Gastroesophageal sphincter (tissue), 4 donors: ENCODE data around the gene ZBTB7C. TPM values are rescaled to one million over a fixed set of nuclear protein-coding genes. Genes with fewer than 3 reads are reported as not detected.

Experiments used
- ATAC-seq: fragments of 150-250 bp; one replicate; pipeline ENCODE4 v1.9.1; 2016; ENCODE audit warnings: mild to moderate bottlenecking, moderate library complexity
- H3K27ac ChIP-seq, 4 donors: fragments of 200-600 bp; sonication (generic) in 3 of 4; 1 replicate in 3 of 4; 2 replicates in 1 of 4; pipeline ENCODE4 v1.5.1; 2016 to 2019
- H3K27me3 ChIP-seq: fragments of 200-600 bp; sonication (generic); one replicate; pipeline ENCODE4 v1.5.1; 2019
- H3K36me3 ChIP-seq, 2 donors: fragments of 200-600 bp; sonication (generic); one replicate each; pipeline ENCODE4 v1.5.1; 2019; ENCODE audit warnings: control low read depth in 1 of 2
- H3K4me1 ChIP-seq, 3 donors: fragments of 200-600 bp; sonication (generic); 1 replicate in 2 of 3; 2 replicates in 1 of 3; pipeline ENCODE4 v1.5.1; 2016 to 2019; ENCODE audit warnings: control low read depth in 2 of 3
- H3K4me3 ChIP-seq, 2 donors: fragments of 200-600 bp; sonication (generic); one replicate each; pipeline ENCODE4 v1.5.1; 2019; ENCODE audit warnings: mild to moderate bottlenecking in 1 of 2, moderate library complexity in 1 of 2
- H3K9me3 ChIP-seq, 3 donors: fragments of 200-600 bp; sonication (generic); one replicate each; pipeline ENCODE4 v1.5.1; 2017 to 2019; ENCODE audit warnings: control low read depth in 2 of 3
- EP300 ChIP-seq: sonication (generic); formaldehyde crosslinking; IDR thresholded peaks from one replicate; pipeline ENCODE4 v1.6.1; 2017; ENCODE audit warnings: antibody characterized with exemption, mild to moderate bottlenecking
- POLR2A ChIP-seq, 2 donors: fragments of 450-650 bp; IDR thresholded peaks; one replicate each; pipeline ENCODE4 v1.6.1; 2017; ENCODE audit warnings: antibody characterized with exemption in 2 of 2, mild to moderate bottlenecking in 2 of 2, moderate library complexity in 1 of 2
- POLR2AphosphoS5 ChIP-seq: sonication (generic); formaldehyde crosslinking; IDR thresholded peaks from one replicate; pipeline ENCODE4 v1.6.1; 2017; ENCODE audit warnings: antibody characterized with exemption
- WGBS, 2 donors: methylation state at CpG; one replicate each; pipeline ENCODE4 v1.1.5; 2018; ENCODE audit warnings: low coverage in 1 of 2; 5-methylcytosine and 5-hydroxymethylcytosine counted together
- total RNA-seq, 4 donors: library from RNA; depleted of rRNA; stranded (reverse); fragments of >200 nt; gene quantifications; one replicate each; pipeline ENCODE4 v1.1.0, GENCODE V29; 2016
- TF ChIP-seq, protein P1 (sequence below), 4 experiments: fragments of 200-600 bp in 2 of 4; fragments of 450-650 bp in 2 of 4; sonication (generic) in 1 of 4; IDR thresholded peaks; one replicate each; pipeline ENCODE4 v1.5.1; 2017 to 2019; ENCODE audit warnings: antibody characterized with exemption in 4 of 4, mild to moderate bottlenecking in 2 of 4, moderate library complexity in 2 of 4

The ZBTB7C gene
- total RNA-seq, 4 donors from 2014 or later: 7.8 to 15.4 (median 11.8) TPM

DNA sequence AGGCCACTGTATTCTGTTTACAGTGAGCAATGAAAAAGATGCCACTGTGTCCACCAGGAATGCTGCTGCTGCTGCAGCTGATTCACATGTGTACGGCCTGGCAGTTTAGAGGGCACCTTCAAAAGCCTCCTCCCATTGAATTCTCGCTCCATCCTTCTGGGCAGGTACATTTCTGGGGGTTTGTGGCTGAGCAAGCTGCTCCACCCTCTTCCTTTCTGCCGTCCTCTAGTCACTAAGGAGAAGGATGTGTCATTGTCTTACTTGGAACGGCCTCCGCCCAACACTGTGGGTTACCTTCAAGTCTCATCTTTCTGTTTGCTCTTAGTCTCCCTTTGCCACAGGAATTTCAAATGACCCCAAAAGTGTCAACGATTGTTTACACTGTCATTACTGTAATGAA is 182.0 kb downstream of the ZBTB7C start:
- TF ChIP-seq POLR2AphosphoS5 (no peak), EP300 (no peak), POLR2A (IDR thresholded peaks at IDR 0.05) (no peak)
- TF ChIP-seq, protein P1, sequence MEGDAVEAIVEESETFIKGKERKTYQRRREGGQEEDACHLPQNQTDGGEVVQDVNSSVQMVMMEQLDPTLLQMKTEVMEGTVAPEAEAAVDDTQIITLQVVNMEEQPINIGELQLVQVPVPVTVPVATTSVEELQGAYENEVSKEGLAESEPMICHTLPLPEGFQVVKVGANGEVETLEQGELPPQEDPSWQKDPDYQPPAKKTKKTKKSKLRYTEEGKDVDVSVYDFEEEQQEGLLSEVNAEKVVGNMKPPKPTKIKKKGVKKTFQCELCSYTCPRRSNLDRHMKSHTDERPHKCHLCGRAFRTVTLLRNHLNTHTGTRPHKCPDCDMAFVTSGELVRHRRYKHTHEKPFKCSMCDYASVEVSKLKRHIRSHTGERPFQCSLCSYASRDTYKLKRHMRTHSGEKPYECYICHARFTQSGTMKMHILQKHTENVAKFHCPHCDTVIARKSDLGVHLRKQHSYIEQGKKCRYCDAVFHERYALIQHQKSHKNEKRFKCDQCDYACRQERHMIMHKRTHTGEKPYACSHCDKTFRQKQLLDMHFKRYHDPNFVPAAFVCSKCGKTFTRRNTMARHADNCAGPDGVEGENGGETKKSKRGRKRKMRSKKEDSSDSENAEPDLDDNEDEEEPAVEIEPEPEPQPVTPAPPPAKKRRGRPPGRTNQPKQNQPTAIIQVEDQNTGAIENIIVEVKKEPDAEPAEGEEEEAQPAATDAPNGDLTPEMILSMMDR (IDR thresholded peaks at IDR 0.05): no peak
- H3K9me3 ChIP-seq: no peaks in the 10 kb centered on the region
- 75 to 78% methylated on average over 1 to 5 of the region's 6 CpGs for WGBS, 2 donors
- no peaks in the 10 kb centered on the region for H3K36me3 ChIP-seq
- no peaks in the 10 kb centered on the region for H3K27me3 ChIP-seq
- ATAC-seq: no peak
- peaks cover 0 to 51% (median 25%) of the 10 kb centered on the region in 3 donors for H3K4me1 ChIP-seq
- H3K27ac ChIP-seq: no peak overlapping the region
- no peak overlapping the region for H3K4me3 ChIP-seq

GRCh38 chr18:48226401-48226800 is 182.8 kb downstream of the ZBTB7C start:
- Histone ChIP-seq H3K4me1 (peaks cover 0 to 51% (median 25%) of the 10 kb centered on the region in 3 donors), H3K27me3 (no peaks in the 10 kb centered on the region), H3K9me3 (no peaks in the 10 kb centered on the region), H3K4me3 (no peak overlapping the region), H3K36me3 (no peaks in the 10 kb centered on the region), H3K27ac (no peak overlapping the region)
- no peak for TF ChIP-seq EP300
- TF ChIP-seq POLR2AphosphoS5: no peak
- TF ChIP-seq POLR2A (IDR thresholded peaks at IDR 0.05): no peak
- TF ChIP-seq, protein P1 (IDR thresholded peaks at IDR 0.05): no peak
- no CpG with 5 or more reads among the region's 1 CpG for WGBS, 2 donors
- ATAC-seq: no peak

DNA sequence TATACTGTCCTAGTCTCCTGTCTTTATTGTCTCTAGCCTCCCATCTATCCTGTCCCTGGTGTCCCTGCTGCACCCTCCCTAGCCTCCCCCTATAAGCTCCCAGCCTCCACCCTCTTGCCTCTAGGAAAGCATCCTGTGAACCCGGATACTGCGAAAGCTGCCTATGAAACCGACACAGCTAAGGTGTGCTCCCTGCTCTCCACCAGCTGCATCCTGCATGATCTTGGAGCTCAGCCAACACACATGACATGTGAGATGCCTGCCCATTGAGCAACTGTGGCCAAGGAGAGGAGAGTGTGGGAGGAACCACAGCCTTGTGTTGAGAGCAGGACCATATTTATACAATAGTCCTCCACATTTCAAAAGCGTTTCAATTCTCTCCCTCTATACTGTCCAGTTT is 187.1 kb downstream of the ZBTB7C start:
- no peak overlapping the region for H3K27ac ChIP-seq
- WGBS, 2 donors: 10 to 42% methylated on average over 2 to 4 of the region's 4 CpGs
- TF ChIP-seq, protein P1 (IDR thresholded peaks at IDR 0.05): no peak
- no peak for TF ChIP-seq POLR2AphosphoS5
- TF ChIP-seq EP300: no peak
- TF ChIP-seq POLR2A (IDR thresholded peaks at IDR 0.05): no peak

DNA sequence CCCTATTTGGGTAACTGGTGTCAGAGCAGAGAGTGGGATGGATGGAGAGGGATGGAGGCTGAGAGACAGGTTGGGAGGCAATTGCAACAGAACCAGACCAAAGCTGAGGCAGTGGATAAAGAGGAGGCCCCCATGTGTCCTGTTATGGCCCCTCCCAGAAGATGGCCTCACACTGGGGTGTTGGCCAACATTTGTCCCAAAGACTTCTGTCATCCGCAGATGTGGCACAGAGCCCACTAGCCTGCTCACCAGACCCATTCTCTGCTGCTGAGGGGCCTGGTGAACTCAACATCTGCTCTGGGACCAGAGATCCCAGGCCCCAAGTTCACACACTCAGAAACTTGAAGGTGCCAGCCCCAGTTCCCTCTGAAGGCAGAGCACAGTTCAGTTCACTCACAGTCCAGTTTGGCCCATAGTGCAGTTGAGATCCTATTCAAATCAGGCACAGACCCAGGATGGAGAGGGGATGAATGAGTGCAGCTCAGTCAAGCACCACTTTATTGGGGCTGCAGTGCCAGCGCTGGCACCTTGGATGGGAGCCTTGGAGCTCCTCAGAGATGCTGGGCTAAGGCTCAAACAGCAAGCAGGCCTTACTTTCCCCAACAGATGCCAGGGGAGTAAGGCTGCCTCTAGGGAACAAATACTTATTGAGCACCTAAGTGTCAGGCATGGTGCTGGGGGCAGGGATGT is 189.2 kb downstream of the ZBTB7C start:
- no peak for ATAC-seq
- no peak overlapping the region for H3K4me3 ChIP-seq
- no peak overlapping the region for H3K27ac ChIP-seq
- H3K36me3 ChIP-seq: no peaks in the 10 kb centered on the region
- peaks cover 0 to 24% (median 4%) of the 10 kb centered on the region in 3 donors for H3K4me1 ChIP-seq
- WGBS, 2 donors: 67% methylated on average over 1 of the region's 2 CpGs; no CpG with 5 or more reads in 1 of the 2 donors
- H3K27me3 ChIP-seq: no peaks in the 10 kb centered on the region
- TF ChIP-seq EP300: no peak
- TF ChIP-seq, protein P1 (IDR thresholded peaks at IDR 0.05): no peak
- TF ChIP-seq POLR2A (IDR thresholded peaks at IDR 0.05): no peak
- TF ChIP-seq POLR2AphosphoS5: no peak
- no peaks in the 10 kb centered on the region for H3K9me3 ChIP-seq

More for the DNA sequence above, 187.1 kb downstream of the ZBTB7C start:
- Histone ChIP-seq H3K36me3 (no peaks in the 10 kb centered on the region), H3K9me3 (no peaks in the 10 kb centered on the region), H3K4me1 (peaks cover 0 to 14% (median 3%) of the 10 kb centered on the region in 3 donors), H3K4me3 (no peak overlapping the region), H3K27me3 (no peaks in the 10 kb centered on the region)
- peak; percentile 49 for ATAC-seq
